Kidney capillary endothelial cell (primary cell): ENCODE data around the gene USP46.

Source experiments
- DNase-seq: peaks from one replicate; pipeline ENCODE4 v3.0.0-alpha.2; 2018; ENCODE audit warnings: low spot score

Gene USP46

GRCh38 chr4:52659001-52659721 lies at the start of gene USP46:
Gene USP46 (minus strand): TSS chr4:52659301. CDS start chr4:52659150, 151 bp downstream.
- DNase-seq = peak; percentile 52

GRCh38 chr4:52704661-52705060 lies 45.6 kb upstream of the USP46 start:
- DNase-seq = no peak

DNA sequence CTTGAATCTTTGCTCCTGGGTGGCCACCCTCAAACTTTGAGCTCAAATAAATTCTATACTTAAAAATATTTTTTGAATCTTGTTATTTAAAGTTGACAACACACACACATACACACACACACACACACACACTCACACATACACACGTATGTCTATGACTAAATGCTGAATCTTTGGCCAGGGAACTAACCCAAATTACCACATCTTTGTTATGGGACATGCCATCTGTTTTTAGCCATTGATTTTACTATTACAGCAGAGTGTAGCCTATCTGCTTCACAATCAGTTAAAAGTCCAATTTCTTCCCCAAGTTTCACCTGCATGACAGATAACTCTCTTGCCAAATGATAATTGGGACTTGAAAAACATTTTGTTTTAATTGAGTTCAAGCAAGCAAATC lies 45.0 kb upstream of the USP46 start:
- no peak for DNase-seq

- DNase-seq = no peak
Measured at GRCh38 chr4:52701207-52701606, 42.1 kb upstream of the USP46 start.

- DNase-seq = no peak
Measured at GRCh38 chr4:52694936-52695335, 35.8 kb upstream of the USP46 start.

GRCh38 chr4:52693492-52693891 lies 34.4 kb upstream of the USP46 start:
- no peak for DNase-seq

DNA sequence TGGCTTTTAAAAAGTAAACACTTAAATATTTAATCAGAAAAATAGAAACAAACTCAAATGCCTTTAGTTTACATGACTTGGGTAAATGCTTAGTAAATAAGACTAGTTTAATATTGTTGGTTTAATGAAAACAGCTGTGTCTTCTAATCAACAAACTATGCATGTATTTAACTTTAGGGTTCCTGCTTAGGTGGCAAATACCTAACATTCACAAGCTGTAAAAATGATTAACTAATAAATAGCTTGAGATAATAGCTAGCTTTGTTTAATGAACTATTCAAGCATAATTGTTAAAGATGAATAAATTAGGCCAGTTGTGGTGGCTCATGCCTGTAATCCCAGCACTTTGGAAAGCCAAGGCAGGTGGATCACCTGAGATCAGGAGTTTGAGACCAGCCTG lies 30.0 kb upstream of the USP46 start:
- DNase-seq = no peak

DNA sequence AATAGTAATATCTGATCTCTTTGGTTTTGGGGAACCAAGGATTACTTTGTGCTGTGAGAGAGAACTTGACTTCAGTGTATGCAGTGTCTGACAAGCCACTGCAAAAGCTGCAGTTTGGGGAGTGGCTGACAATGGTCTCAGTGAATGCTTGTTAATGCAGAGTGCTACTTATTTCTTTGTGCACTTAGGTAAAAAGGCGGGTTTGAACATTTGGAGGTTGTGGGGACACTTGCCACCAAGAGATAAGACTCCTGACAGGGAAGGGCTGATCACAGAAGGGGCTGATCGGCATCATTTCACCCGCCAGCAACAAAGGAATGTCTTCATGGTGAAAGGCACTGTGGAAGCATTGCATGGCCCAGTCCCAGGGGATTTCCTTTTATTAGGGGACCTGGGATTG lies 28.6 kb upstream of the USP46 start:
- DNase-seq = no peak

DNA sequence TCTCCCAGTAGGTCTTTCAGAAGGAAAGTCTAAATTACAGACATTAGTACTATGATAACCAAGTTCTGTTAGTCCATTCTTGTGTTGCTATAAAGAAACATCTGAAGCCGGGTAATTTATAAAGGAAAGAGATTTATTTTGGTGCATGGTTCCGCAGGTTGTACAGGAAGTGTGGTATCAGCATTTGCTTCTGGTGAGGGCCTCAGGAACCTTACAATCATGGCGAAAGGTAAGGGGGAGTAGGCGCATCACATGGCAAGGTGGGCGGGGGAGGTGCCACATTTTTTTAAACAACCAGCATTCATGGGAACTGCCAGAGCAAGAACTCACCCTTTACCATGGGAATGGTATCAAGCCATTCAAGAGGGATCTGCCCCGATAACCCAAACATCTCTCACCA lies 26.2 kb upstream of the USP46 start:
- DNase-seq = no peak

DNA sequence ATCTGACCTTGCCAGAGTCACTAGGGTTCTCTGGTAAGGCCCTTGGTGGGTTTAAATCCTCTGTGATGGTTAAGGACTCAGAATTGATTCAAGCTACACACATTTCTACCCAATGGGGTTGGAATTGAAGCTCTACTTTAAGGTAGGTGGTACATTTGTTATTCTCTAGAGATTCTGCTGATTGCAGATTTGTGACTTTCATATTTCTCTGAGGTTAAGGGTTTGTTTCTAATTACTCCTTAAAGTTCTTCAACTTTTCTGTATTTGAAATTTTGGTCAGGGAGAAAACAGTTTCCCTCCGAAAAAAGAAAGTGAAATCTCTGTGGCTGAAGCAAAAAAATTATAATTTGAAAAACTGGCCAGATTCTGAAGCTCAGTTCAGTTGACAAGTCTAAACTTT lies 25.8 kb upstream of the USP46 start:
- no peak for DNase-seq

GRCh38 chr4:52680381-52680780 lies 21.3 kb upstream of the USP46 start:
- DNase-seq = no peak

DNA sequence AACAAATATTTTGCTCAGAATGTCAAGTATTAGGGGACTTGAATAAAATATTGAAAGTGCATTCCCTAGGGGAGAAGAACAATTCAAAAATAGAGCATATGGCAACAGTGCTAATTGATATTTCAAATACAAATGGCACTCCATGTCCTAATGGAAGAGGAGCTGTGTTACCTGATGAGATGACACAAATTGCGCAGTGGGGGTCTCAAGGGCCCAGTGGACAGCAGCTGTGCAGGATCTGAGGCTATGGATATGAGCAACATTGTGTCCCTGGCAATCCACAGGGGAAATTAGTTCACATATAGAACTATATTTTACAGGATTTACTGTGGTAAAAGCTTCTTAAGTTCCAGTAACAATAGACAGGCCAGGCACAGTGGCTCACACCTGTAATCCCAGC lies 17.4 kb upstream of the USP46 start:
- no peak for DNase-seq

DNA sequence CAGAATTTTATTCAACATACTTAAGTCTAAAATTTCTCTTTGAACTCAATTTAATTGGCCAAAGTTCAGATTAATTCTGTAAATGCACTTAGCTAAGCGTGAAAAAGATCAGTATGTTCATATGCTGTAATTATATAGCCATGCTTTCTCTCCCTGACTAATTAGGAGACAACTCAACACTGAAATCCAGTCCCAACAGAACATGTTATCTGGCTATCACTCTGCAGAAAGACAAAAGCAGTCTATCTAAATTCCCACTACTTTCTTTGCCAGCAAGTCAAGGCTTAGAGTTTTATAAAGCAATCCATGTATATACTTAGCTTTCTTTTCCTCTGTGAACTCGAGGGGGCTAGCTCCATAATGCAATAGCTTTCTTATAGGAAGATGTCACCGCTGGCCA lies 16.0 kb upstream of the USP46 start:
- DNase-seq = no peak

DNA sequence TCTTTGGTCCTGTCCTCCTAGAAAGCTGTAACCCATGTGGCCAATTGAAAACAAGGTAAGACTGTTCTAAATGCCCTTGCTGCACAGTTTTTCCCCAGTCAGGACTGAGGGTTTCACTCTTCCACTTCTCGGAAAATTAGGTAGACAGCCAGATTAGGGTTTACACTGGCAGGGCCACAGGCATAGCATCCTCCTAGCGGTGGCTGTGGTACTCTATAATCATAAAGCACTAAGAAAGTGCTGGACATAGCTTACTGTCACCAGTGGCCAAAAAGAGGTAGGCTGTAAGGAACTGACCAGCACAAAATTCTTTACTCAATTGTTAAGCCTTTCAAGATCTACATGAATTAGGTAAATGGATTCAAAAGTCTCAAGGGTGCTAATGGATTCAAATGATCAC lies 11.6 kb upstream of the USP46 start:
- no peak for DNase-seq

DNA sequence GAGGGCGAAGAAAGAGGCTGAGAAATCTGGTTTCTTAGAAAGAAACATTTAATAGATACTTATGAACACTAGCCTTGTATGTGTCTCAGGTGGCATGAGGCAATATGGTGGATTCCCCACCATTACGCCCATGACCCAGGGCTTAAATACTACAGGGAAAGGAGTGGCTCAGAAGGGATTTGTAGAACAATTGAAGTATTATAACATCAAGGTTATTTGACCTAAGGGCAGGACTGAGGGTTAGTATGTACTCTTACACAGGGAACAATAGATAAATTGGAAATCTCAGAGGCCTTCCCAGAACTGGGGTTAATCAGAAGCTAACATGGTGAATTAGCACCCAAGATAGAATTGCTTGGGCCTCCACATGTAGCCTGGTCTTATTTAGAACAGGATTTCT lies 11.0 kb upstream of the USP46 start:
- DNase-seq = no peak

- DNase-seq = no peak
Measured at GRCh38 chr4:52665592-52665991, 6.5 kb upstream of the USP46 start.

DNA sequence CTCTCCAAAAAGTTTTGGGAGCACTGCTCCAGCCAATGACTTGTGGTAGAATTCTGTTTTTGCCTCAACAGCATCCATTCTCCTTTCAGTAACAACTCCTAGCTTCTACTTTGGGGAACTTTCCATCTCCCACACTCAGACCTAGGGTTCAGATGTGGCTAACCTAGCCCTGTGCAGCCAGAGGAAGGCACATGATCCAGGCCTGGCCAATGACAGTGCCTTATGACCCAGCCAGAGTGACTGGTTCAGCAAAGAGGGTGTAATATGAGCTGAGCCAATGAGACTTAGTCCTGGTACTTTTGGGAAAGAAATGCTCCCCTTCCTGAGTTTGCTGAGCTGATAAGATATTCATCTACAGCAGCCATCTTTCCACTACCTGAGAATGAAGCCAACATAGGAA lies 5.4 kb upstream of the USP46 start:
- DNase-seq = no peak

- DNase-seq = no peak
Measured at GRCh38 chr4:52661966-52662690, 3.0 kb upstream of the USP46 start.

DNA sequence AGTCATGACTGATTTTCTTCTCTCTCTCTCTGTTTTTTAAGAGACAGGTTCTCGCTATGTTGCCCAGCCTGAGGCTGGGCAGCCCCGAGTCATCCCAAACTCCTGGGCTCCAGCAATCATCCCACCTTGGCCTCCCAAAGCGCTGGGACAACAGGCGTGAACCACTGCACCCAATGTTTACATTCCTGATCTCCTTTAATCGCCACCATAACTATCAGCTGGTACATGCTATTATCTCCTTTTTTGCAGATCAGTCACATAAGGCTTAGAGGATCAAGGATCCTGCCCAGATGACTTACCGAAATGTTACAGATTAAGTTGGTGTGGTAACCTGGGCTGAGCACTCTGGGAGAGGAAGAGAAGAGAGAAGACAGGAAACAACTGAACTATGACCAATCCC lies 1.5 kb upstream of the USP46 start:
- no peak for DNase-seq

DNA sequence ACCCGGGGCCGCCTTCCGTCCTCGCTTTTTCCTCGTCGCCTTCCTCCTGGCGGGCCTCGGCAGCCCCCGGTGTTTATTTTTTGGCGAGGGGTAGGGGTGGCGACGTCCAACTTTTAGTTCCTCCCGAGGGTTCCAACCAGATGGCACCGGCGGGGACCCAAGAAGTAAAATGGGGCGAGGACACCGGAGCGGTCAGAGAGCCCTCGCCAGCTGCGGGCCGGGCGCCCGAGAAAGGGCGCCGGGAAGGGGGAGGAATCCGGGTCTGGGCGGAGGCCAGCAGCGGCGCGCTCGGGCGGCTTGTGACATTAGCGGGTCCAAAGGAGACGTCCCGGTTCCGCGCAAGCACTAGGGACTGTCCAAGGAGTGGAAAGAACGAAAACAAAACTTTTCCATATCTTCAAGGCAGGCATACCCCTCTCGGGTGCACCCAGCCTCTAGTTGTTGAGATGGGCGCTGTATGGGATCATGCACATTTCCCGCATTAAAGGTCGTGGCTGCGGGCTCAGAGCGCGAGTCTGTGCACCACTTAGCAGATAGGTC lies 691 bp upstream of the USP46 start:
- DNase-seq = no peak

GRCh38 chr4:52658641-52659000 lies 480 bp downstream of the USP46 start:
- DNase-seq = no peak

- DNase-seq = no peak
Measured at GRCh38 chr4:52657618-52658501, 1.2 kb downstream of the USP46 start.

DNA sequence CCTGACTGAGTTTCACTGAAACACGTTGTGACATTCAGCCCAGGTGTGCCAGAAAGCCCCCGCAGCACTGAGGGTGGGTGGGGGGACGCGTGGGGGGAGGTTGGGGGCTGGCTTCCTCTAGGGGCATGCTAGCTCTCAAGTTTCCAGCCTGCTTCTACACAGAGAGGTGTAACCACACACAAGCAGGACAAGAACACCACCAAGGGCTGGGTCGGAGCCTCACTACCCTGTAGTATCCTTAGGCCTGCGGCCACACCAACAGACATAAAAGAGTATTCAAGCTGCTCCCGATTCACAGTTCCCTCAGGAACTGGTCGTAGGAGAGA lies 1.8 kb downstream of the USP46 start:
- DNase-seq = no peak
